PFSK-1 (cell line): ENCODE results near the gene GLCCI1.

Source experiments
- POLR2AphosphoS5 ChIP-seq: IDR thresholded peaks from 2 replicates; pipeline ENCODE4 v1.6.1; 2012; ENCODE audit warnings: low read depth, mild to moderate bottlenecking, control low read depth, low read length, moderate library complexity
- REST ChIP-seq, 2 experiments: IDR thresholded peaks; 2 replicates each; pipeline versions ENCODE4 v1.6.1 to v1.8.0; 2011 to 2012; ENCODE audit warnings: low read depth in 2 of 2, low read length in 2 of 2, control low read depth in 1 of 2, inconsistent platforms in 1 of 2, mild to moderate bottlenecking in 1 of 2, moderate library complexity in 1 of 2; ENCODE audit not compliant: insufficient read depth in 1 of 2
- SIN3A ChIP-seq: IDR thresholded peaks from 2 replicates; pipeline ENCODE4 v1.6.1; 2012; ENCODE audit warnings: mild to moderate bottlenecking, low read length, moderate library complexity, borderline replicate concordance; ENCODE audit not compliant: insufficient read depth
- TAF1 ChIP-seq: IDR thresholded peaks from 2 replicates; pipeline ENCODE4 v1.6.1; 2012; ENCODE audit warnings: low read length, control low read depth, borderline replicate concordance; ENCODE audit not compliant: insufficient read depth

GRCh38 chr7:8125680-8126444 is 157.3 kb downstream of the GLCCI1 start:
- no peak for TF ChIP-seq POLR2AphosphoS5
- no peak for TF ChIP-seq REST (IDR thresholded peaks at IDR 0.05; ENCODE audit: insufficient read depth in 1 of 2, low read depth in 2 of 2, low read length in 2 of 2)
- TF ChIP-seq TAF1: no peak
- no peak for TF ChIP-seq SIN3A
